ENCODE data around the gene C9orf85. TPM values are rescaled to one million over a fixed set of nuclear protein-coding genes. Genes with fewer than 3 reads are reported as not detected.

Gene C9orf85
- total and polyA plus RNA-seq, 7 donors, result 5.5 to 13.7 (median 8.5) TPM

DNA sequence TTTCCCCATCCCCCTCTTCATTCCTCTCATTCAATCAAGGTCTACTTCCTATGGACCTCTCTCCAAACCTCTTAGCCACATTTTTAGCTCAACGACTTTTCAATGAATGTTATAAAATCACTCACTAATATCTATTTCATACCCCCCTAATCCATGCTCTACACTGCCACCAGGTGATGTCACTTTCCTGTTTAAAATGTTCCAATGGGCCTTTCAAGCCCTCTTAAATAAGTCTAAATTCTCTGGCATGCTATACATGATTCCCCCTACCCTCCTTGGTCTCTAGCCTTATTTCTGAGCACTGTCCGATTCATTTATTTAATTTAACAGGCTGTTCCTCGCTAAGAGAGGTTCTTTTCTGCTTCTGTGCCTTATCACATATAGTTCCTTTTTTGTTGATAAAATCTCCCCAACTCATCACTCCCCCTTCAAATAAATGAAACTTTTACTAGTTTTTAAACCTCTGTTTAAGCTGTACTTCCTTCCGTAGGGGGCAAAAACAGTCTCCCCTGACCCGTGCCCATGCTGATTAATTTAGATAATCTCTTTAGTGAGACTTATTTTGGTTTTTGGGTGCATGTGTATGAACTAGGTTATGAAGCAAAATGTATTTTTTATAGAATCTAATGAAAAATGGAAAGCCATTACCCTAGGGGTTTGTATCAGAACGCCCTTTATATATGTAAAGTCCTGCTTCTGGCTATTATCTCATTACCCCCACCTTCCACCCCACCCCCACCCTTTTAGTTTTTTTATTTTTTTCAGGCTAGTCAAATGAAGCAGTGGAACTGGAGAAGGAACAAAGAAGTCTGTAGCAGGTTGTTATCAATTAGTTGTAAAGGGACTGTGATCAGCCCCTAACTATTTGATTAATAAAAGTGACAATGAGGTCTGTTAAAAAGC, 9.5 kb upstream of the C9orf85 start:
- Histone ChIP-seq H3K27me3 (ENCODE audit: insufficient read depth in 3 of 3, low read length in 2 of 3) (no peaks in the 10 kb centered on the region), H3K36me3 (ENCODE audit: insufficient read depth in 1 of 2, low read depth in 1 of 2) (no peaks in the 10 kb centered on the region), H3K4me1 (peaks cover 66% of the 10 kb centered on the region), H3K4me3 (no peak overlapping the region), H3K9me3 (no peaks in the 10 kb centered on the region), H3K27ac (no peak overlapping the region)
- TF ChIP-seq CTCF (IDR thresholded peaks at IDR 0.05), result no peak
- 56 to 66% (median 62%) methylated on average over 6 of the region's 6 CpGs for WGBS, 3 donors
- intact Hi-C loops (cut with DNase I), result no loop called here
- ATAC-seq, result no peak
- DNase-seq, result no peak

- Histone ChIP-seq H3K4me3 (no peak overlapping the region), H3K4me1 (peaks cover 72% of the 10 kb centered on the region), H3K27me3 (ENCODE audit: insufficient read depth in 3 of 3, low read length in 2 of 3) (no peaks in the 10 kb centered on the region), H3K36me3 (ENCODE audit: insufficient read depth in 1 of 2, low read depth in 1 of 2) (no peaks in the 10 kb centered on the region), H3K9me3 (no peaks in the 10 kb centered on the region), H3K27ac (no peak overlapping the region)
- peak in 1 of 4 donors; percentile 39 for ATAC-seq
- DNase-seq, result no peak
- TF ChIP-seq CTCF (IDR thresholded peaks at IDR 0.05), result no peak
- WGBS, 3 donors, result 20 to 30% (median 22%) methylated on average over 2 of the region's 2 CpGs
- intact Hi-C loops (cut with DNase I), result no loop called here
Observed at GRCh38 chr9:71904076-71904475, 7.4 kb upstream of the C9orf85 start.

- Histone ChIP-seq H3K27ac (peak overlapping the region; percentile 96), H3K36me3 (ENCODE audit: insufficient read depth in 1 of 2, low read depth in 1 of 2) (no peaks in the 10 kb centered on the region), H3K27me3 (ENCODE audit: insufficient read depth in 3 of 3, low read length in 2 of 3) (no peaks in the 10 kb centered on the region), H3K9me3 (no peaks in the 10 kb centered on the region), H3K4me3 (peak overlapping the region; percentile 98), H3K4me1 (peaks cover 55% of the 10 kb centered on the region)
- 25 to 41% (median 29%) methylated on average over 1 of the region's 1 CpG for WGBS, 3 donors
- ATAC-seq, result no peak
- intact Hi-C loops (cut with DNase I), result loop anchor here in 1 of 2 donors (5.0 kb wide), 1 partner anchor 37 kb away; no protein-coding TSS in a partner anchor
- no peak for DNase-seq
- no peak for TF ChIP-seq CTCF (IDR thresholded peaks at IDR 0.05)
Observed at GRCh38 chr9:71908825-71909224, 2.6 kb upstream of the C9orf85 start.

DNA sequence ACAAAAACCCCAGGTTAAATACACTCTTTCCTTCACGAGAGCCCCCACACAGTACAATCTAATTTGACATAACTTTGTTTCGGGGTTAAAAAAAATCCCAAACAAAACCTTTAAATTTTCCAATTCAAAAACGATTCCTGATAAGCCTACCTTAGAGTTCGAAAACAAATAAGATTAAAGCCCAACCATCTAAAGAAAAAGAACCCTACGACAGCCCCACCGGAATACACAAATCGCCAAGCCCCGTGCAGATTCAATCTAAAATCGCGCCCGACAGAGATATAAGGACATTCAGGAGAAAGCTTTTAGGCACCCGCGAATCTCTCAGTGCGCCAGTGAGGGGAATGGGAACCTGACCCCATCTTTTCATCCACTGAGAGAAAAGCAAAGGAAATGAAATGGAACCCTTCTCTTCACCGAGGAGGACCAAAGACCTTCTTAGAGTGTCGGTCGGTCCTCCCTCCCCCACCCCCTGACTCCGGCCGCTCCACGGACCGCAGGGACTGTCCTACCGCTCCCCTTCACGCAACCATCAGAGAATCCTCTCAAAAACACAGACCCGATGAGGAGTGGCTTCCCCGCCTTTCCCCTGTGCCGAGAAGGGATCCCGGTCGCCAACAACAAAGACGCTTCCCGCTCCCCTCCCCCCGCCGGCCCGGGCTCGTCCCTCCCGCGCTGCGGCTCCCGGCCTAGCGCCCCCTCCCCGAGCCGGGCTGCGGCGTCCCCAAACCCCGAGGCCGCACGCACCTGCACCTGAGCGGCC, 1.4 kb upstream of the C9orf85 start:
- H3K27ac ChIP-seq, result peak overlapping the region; percentile 96
- WGBS, 3 donors, result 0 to 1% (median 0%) methylated on average over 32 to 47 of the region's 47 CpGs
- no peaks in the 10 kb centered on the region for H3K9me3 ChIP-seq
- no peak for TF ChIP-seq CTCF (IDR thresholded peaks at IDR 0.05)
- intact Hi-C loops (cut with DNase I), result loop anchor here in 1 of 2 donors (5.0 kb wide), 2 partner anchors 38 to 72 kb away; no protein-coding TSS in a partner anchor
- H3K4me3 ChIP-seq, result peak overlapping the region; percentile 98
- H3K4me1 ChIP-seq, result peaks cover 47% of the 10 kb centered on the region
- H3K27me3 ChIP-seq (ENCODE audit: insufficient read depth in 3 of 3, low read length in 2 of 3), result no peaks in the 10 kb centered on the region
- ATAC-seq (peak; percentile 22 to 42 (median 38)), DNase-seq (peak; percentile 66 to 80)
- no peaks in the 10 kb centered on the region for H3K36me3 ChIP-seq (ENCODE audit: insufficient read depth in 1 of 2, low read depth in 1 of 2)

All from psoas muscle (tissue), 8 donors.